DMS153 treated with DMSO at 0.1 percent for 48 hours (cell line): ENCODE measurements around the gene ZNF611.
"Not testable (repeated sequence)": the region's sequence is repeated elsewhere in the genome, so short reads cannot be mapped to it uniquely, and the experiment has no call there.

ENCODE experiments used
- DNase-seq: peaks from one replicate; lab custom pipeline; 2025; ENCODE audit not compliant: unreplicated experiment; lab: John Stamatoyannopoulos, UW

The ZNF611 gene

GRCh38 chr19:52716522-52716921, 18.3 kb downstream of the ZNF611 start:
- DNase-seq = no peak

GRCh38 chr19:52715902-52716301, 18.9 kb downstream of the ZNF611 start:
- not testable (repeated sequence) for DNase-seq

- not testable (repeated sequence) for DNase-seq
Measured at GRCh38 chr19:52715330-52715729, 19.5 kb downstream of the ZNF611 start.

GRCh38 chr19:52713051-52713450, 21.8 kb downstream of the ZNF611 start:
- DNase-seq = not testable (repeated sequence)

GRCh38 chr19:52711661-52712060, 23.2 kb downstream of the ZNF611 start:
- not testable (repeated sequence) for DNase-seq

- no peak for DNase-seq
Measured at GRCh38 chr19:52710538-52710937, 24.3 kb downstream of the ZNF611 start.

GRCh38 chr19:52705615-52706014, 29.2 kb downstream of the ZNF611 start:
- not testable (repeated sequence) for DNase-seq

GRCh38 chr19:52703917-52704316, 30.9 kb downstream of the ZNF611 start:
- DNase-seq = no peak

GRCh38 chr19:52700673-52701072, 34.2 kb downstream of the ZNF611 start:
- DNase-seq = no peak

- not testable (repeated sequence) for DNase-seq
Measured at GRCh38 chr19:52699555-52699954, 35.3 kb downstream of the ZNF611 start.

- DNase-seq = no peak
Measured at GRCh38 chr19:52695996-52696395, 38.8 kb downstream of the ZNF611 start.

GRCh38 chr19:52694921-52695320, 39.9 kb downstream of the ZNF611 start:
- DNase-seq = no peak

- DNase-seq = not testable (repeated sequence)
Measured at GRCh38 chr19:52694281-52694680, 40.6 kb downstream of the ZNF611 start.

- DNase-seq = no peak
Measured at GRCh38 chr19:52692431-52693008, 42.3 kb downstream of the ZNF611 start.

GRCh38 chr19:52691737-52692136, 43.1 kb downstream of the ZNF611 start:
- DNase-seq = no peak

GRCh38 chr19:52691215-52691610, 43.6 kb downstream of the ZNF611 start:
- no peak for DNase-seq

GRCh38 chr19:52690369-52691214, 44.3 kb downstream of the ZNF611 start:
- peak; percentile 79 for DNase-seq

- peak; percentile 6 for DNase-seq
Measured at GRCh38 chr19:52689843-52690368, 44.9 kb downstream of the ZNF611 start.

GRCh38 chr19:52688925-52689796, 45.7 kb downstream of the ZNF611 start:
- peak; percentile 1 for DNase-seq

- DNase-seq = no peak
Measured at GRCh38 chr19:52688335-52688734, 46.5 kb downstream of the ZNF611 start.

- DNase-seq = no peak
Measured at GRCh38 chr19:52687684-52688083, 47.2 kb downstream of the ZNF611 start.
